ENCODE data around the gene CADM1.

DNA sequence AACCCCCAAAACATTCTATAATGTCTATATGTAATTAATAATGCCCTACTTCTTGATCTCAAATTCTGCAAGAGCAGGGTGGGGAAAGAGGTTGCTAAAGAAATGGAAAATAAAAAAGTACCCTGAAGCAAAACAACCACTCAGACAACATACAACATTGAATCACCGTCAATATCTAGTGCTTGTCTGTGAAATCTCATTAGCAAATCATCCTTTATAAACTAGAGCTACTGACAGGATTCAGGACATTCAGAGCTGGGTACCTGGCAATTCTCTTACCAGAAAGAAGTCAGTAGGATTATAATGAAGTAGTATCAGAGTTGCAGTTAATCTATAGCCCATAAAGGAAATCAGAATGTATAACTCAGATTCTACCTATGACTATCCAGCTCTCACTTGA, 143.2 kb downstream of the CADM1 start:
- TF ChIP-seq, protein P1, sequence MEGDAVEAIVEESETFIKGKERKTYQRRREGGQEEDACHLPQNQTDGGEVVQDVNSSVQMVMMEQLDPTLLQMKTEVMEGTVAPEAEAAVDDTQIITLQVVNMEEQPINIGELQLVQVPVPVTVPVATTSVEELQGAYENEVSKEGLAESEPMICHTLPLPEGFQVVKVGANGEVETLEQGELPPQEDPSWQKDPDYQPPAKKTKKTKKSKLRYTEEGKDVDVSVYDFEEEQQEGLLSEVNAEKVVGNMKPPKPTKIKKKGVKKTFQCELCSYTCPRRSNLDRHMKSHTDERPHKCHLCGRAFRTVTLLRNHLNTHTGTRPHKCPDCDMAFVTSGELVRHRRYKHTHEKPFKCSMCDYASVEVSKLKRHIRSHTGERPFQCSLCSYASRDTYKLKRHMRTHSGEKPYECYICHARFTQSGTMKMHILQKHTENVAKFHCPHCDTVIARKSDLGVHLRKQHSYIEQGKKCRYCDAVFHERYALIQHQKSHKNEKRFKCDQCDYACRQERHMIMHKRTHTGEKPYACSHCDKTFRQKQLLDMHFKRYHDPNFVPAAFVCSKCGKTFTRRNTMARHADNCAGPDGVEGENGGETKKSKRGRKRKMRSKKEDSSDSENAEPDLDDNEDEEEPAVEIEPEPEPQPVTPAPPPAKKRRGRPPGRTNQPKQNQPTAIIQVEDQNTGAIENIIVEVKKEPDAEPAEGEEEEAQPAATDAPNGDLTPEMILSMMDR (IDR thresholded peaks at IDR 0.05): no peak
- TF ChIP-seq POLR2A (IDR thresholded peaks at IDR 0.05; ENCODE audit: low read depth): no peak

All from esophagus muscularis mucosa (tissue), 3 donors.